Ovary (tissue), 9 donors: Measurements from ENCODE around the gene AIG1. TPM values are rescaled to one million over a fixed set of nuclear protein-coding genes. Genes with fewer than 3 reads are reported as not detected.

ENCODE experiments used
- DNase-seq, 5 donors: peaks; one replicate each; pipeline ENCODE4 v3.0.0-alpha.2; 2019 to 2020
- H3K27ac ChIP-seq, 2 donors: fragments of 200-600 bp; one replicate each; pipeline versions ENCODE4 v1.5.1 to v1.8.0; 2019 to 2022
- H3K27me3 ChIP-seq: fragments of 200-600 bp; one replicate; pipeline ENCODE4 v1.8.0; 2022
- H3K36me3 ChIP-seq: fragments of 200-600 bp; sonication (generic); one replicate; pipeline ENCODE4 v1.5.1; 2019
- H3K4me1 ChIP-seq: one replicate; pipeline ENCODE4 v1.8.1; 2013; ENCODE audit warnings: mild to moderate bottlenecking, moderate library complexity; ENCODE audit not compliant: insufficient read depth
- H3K4me3 ChIP-seq: fragments of 200-600 bp; sonication (generic); one replicate; pipeline ENCODE4 v1.5.1; 2017
- H3K9me3 ChIP-seq, 2 donors: fragments of 200-600 bp in 1 of 2; sonication (generic) in 1 of 2; one replicate each; pipeline versions ENCODE4 v1.5.1 to v1.8.1; 2013 to 2019; ENCODE audit warnings: mild to moderate bottlenecking in 1 of 2, moderate library complexity in 1 of 2
- CTCF ChIP-seq, 3 donors: fragments of 450-650 bp in 2 of 3; fragments of 200-600 bp in 1 of 3; IDR thresholded peaks; one replicate each; pipeline versions ENCODE4 v1.5.1 to v1.8.0; 2016 to 2022; ENCODE audit warnings: antibody characterized with exemption in 3 of 3, mild to moderate bottlenecking in 1 of 3
- EP300 ChIP-seq: sonication (generic); formaldehyde crosslinking; IDR thresholded peaks from one replicate; pipeline ENCODE4 v1.6.1; 2017; ENCODE audit warnings: antibody characterized with exemption
- POLR2A ChIP-seq: fragments of 450-650 bp; IDR thresholded peaks from one replicate; pipeline ENCODE4 v1.6.1; 2017; ENCODE audit warnings: antibody characterized with exemption, mild to moderate bottlenecking, moderate library complexity
- WGBS, 3 donors: extraction: QIAGEN DNeasy Blood & Tissue Kit in 1 of 3; methylation state at CpG; one replicate each; pipeline versions ENCODE4 v1.1.5 to v1.1.7; 2013 to 2017; 5-methylcytosine and 5-hydroxymethylcytosine counted together
- intact Hi-C, 4 donors: fragments of 100-400 bp; cut with DNase I; formaldehyde crosslinking; loops; one replicate each; pipeline versions ENCODE4 v1.11.0 to v1.15.1; 2022 to 2023
- polyA plus RNA-seq, 2 donors: library from polyadenylated mRNA; stranded (reverse); fragments of 200-250 nt in 1 of 2; fragments of 350-450 nt in 1 of 2; fragmentation: Illumina TruSeq in 1 of 2; extraction: RNeasy Lipid Tissue Mini Kit (QIAGEN cat#74804) in 1 of 2; gene quantifications; one replicate each; pipeline ENCODE4 v1.2.3, GENCODE V29; 2013 to 2014
- total RNA-seq, 7 donors: library from RNA; depleted of rRNA in 2 of 7; stranded (reverse); fragments of >200 nt in 2 of 7; fragmentation: NEBNext Ultra II Directional in 3 of 7; extraction: Animal tissue kit (Norgen Biotek cat#: 25700) in 3 of 7; gene quantifications; one replicate each; pipeline versions ENCODE4 v1.1.0 to v1.2.4, GENCODE V29; 2016 to 2023
- donor health status: DM: no; HTN: no; CAD: no; lungs with moderate emphysema.
- donor health status: DM: no; HTN: no; CAD: no.
- donor health status: Bipolar disorder and iron deficiency.
- donor health status: DM: yes; HTN: yes; CAD: no.
- donor health status: DM: no; HTN: no; CAD: no.
- donor health status: DM: yes; HTN: yes; CAD: no.

AIG1 gene
- total and polyA plus RNA-seq, 9 donors, result 27.8 to 91.0 (median 37.3) TPM

- H3K27me3 ChIP-seq, result no peaks in the 10 kb centered on the region
- H3K36me3 ChIP-seq, result no peaks in the 10 kb centered on the region
- H3K4me1 ChIP-seq, result peaks cover 1% of the 10 kb centered on the region
- no peak for DNase-seq
- WGBS, 3 donors, result 90 to 96% (median 90%) methylated on average over 6 of the region's 6 CpGs
- H3K27ac ChIP-seq, result no peak overlapping the region
- no peak overlapping the region for H3K4me3 ChIP-seq
- no peaks in the 10 kb centered on the region for H3K9me3 ChIP-seq
- TF ChIP-seq EP300, result no peak
- TF ChIP-seq CTCF (IDR thresholded peaks at IDR 0.05), result no peak
- TF ChIP-seq POLR2A, result no peak
- intact Hi-C loops, result no loop called here
Observed at GRCh38 chr6:143021543-143021942, 39.1 kb upstream of the AIG1 start.

GRCh38 chr6:143022587-143022986 lies 38.1 kb upstream of the AIG1 start:
- intact Hi-C loops, result no loop called here
- Histone ChIP-seq H3K27me3 (no peaks in the 10 kb centered on the region), H3K4me3 (no peak overlapping the region), H3K27ac (no peak overlapping the region), H3K4me1 (peaks cover 1% of the 10 kb centered on the region), H3K9me3 (no peaks in the 10 kb centered on the region), H3K36me3 (no peaks in the 10 kb centered on the region)
- WGBS, 3 donors, result 80 to 92% (median 83%) methylated on average over 2 of the region's 2 CpGs
- DNase-seq, result no peak
- TF ChIP-seq EP300 (no peak), CTCF (IDR thresholded peaks at IDR 0.05) (no peak)

GRCh38 chr6:143023695-143024094 lies 37.0 kb upstream of the AIG1 start:
- intact Hi-C loops, result no loop called here
- DNase-seq, result no peak
- H3K9me3 ChIP-seq, result no peaks in the 10 kb centered on the region
- H3K4me3 ChIP-seq, result no peak overlapping the region
- TF ChIP-seq POLR2A, result no peak
- no peak for TF ChIP-seq CTCF (IDR thresholded peaks at IDR 0.05)
- TF ChIP-seq EP300, result no peak
- H3K27ac ChIP-seq, result no peak overlapping the region
- no peaks in the 10 kb centered on the region for H3K27me3 ChIP-seq
- 71 to 94% (median 72%) methylated on average over 1 of the region's 1 CpG for WGBS, 3 donors
- no peaks in the 10 kb centered on the region for H3K36me3 ChIP-seq
- peaks cover 1% of the 10 kb centered on the region for H3K4me1 ChIP-seq

GRCh38 chr6:143024977-143025376 lies 35.7 kb upstream of the AIG1 start:
- H3K4me3 ChIP-seq, result no peak overlapping the region
- no peak for DNase-seq
- TF ChIP-seq EP300 (no peak), CTCF (IDR thresholded peaks at IDR 0.05) (no peak), POLR2A (no peak)
- no peaks in the 10 kb centered on the region for H3K4me1 ChIP-seq
- H3K36me3 ChIP-seq, result no peaks in the 10 kb centered on the region
- intact Hi-C loops, result no loop called here
- no peak overlapping the region for H3K27ac ChIP-seq
- H3K9me3 ChIP-seq, result no peaks in the 10 kb centered on the region
- H3K27me3 ChIP-seq, result no peaks in the 10 kb centered on the region
